HL-60 (cell line): ENCODE data around the gene CXCL16.

Experiments
- GABPA ChIP-seq: IDR thresholded peaks from 2 replicates; pipeline ENCODE4 v1.6.1; 2012; ENCODE audit warnings: low read depth
- POLR2AphosphoS5 ChIP-seq: IDR thresholded peaks from 2 replicates; pipeline ENCODE4 v1.6.1; 2012; ENCODE audit warnings: low read depth
- SPI1 ChIP-seq: IDR thresholded peaks from 2 replicates; pipeline ENCODE4 v1.6.1; 2012; ENCODE audit warnings: low read depth, mild to moderate bottlenecking, borderline replicate concordance
- TF ChIP-seq, protein P1 (sequence below): IDR thresholded peaks from one replicate; pipeline ENCODE4 v1.5.1; 2011; ENCODE audit warnings: low read length, control low read depth, inconsistent platforms; ENCODE audit not compliant: insufficient read depth
- TF ChIP-seq, protein P2 (sequence below): IDR thresholded peaks from 2 replicates; pipeline ENCODE4 v1.6.1; 2012; ENCODE audit warnings: low read depth; ENCODE audit not compliant: insufficient replicate concordance

DNA sequence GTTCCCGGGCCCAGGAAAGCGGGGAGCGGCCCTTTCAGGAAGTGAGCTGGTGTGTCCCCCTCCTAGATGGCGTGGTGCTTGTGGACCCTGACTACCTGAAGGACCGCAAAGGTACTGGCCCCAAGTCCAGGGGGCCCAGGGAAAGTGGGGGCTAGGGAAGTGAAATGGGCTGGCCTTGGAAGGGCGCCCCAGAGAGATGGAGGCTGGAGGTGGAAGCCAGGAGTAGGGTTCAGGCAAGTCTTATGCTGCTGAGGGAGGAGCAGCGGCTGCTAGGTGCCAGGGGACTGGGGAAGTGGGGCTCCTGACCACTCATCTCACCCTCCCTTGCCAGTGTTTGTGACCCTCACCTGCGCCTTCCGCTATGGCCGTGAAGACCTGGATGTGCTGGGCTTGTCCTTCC, 23.6 kb downstream of the CXCL16 start:
- TF ChIP-seq, protein P1, sequence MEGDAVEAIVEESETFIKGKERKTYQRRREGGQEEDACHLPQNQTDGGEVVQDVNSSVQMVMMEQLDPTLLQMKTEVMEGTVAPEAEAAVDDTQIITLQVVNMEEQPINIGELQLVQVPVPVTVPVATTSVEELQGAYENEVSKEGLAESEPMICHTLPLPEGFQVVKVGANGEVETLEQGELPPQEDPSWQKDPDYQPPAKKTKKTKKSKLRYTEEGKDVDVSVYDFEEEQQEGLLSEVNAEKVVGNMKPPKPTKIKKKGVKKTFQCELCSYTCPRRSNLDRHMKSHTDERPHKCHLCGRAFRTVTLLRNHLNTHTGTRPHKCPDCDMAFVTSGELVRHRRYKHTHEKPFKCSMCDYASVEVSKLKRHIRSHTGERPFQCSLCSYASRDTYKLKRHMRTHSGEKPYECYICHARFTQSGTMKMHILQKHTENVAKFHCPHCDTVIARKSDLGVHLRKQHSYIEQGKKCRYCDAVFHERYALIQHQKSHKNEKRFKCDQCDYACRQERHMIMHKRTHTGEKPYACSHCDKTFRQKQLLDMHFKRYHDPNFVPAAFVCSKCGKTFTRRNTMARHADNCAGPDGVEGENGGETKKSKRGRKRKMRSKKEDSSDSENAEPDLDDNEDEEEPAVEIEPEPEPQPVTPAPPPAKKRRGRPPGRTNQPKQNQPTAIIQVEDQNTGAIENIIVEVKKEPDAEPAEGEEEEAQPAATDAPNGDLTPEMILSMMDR = no peak
- TF ChIP-seq SPI1 (no peak), POLR2AphosphoS5 (no peak), GABPA (no peak)
- TF ChIP-seq, protein P2, sequence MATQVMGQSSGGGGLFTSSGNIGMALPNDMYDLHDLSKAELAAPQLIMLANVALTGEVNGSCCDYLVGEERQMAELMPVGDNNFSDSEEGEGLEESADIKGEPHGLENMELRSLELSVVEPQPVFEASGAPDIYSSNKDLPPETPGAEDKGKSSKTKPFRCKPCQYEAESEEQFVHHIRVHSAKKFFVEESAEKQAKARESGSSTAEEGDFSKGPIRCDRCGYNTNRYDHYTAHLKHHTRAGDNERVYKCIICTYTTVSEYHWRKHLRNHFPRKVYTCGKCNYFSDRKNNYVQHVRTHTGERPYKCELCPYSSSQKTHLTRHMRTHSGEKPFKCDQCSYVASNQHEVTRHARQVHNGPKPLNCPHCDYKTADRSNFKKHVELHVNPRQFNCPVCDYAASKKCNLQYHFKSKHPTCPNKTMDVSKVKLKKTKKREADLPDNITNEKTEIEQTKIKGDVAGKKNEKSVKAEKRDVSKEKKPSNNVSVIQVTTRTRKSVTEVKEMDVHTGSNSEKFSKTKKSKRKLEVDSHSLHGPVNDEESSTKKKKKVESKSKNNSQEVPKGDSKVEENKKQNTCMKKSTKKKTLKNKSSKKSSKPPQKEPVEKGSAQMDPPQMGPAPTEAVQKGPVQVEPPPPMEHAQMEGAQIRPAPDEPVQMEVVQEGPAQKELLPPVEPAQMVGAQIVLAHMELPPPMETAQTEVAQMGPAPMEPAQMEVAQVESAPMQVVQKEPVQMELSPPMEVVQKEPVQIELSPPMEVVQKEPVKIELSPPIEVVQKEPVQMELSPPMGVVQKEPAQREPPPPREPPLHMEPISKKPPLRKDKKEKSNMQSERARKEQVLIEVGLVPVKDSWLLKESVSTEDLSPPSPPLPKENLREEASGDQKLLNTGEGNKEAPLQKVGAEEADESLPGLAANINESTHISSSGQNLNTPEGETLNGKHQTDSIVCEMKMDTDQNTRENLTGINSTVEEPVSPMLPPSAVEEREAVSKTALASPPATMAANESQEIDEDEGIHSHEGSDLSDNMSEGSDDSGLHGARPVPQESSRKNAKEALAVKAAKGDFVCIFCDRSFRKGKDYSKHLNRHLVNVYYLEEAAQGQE = no peak
